GM18873 (cell line): Measurements from ENCODE around the gene PGLYRP1.
A peak's percentile ranks its signal among the peaks of the same experiment; 100 is the strongest.

Source experiments
- ATAC-seq: cut with Tn5 transposase; IDR thresholded peaks from one replicate; pipeline ENCODE4 v1.9.1; 2021; ENCODE audit warnings: mild to moderate bottlenecking, moderate library complexity, moderate number of reproducible peaks; ENCODE audit not compliant: unreplicated experiment, low FRiP score

PGLYRP1 gene

GRCh38 chr19:46006411-46006810, 16.4 kb downstream of the PGLYRP1 start:
- ATAC-seq = no peak

GRCh38 chr19:46002678-46003275, 20.1 kb downstream of the PGLYRP1 start:
- no peak for ATAC-seq

- ATAC-seq = no peak
Measured at GRCh38 chr19:46000491-46001246, 22.2 kb downstream of the PGLYRP1 start.

- ATAC-seq = no peak
Measured at GRCh38 chr19:45999653-46000121, 23.2 kb downstream of the PGLYRP1 start.

GRCh38 chr19:45998834-45999233, 24.0 kb downstream of the PGLYRP1 start:
- ATAC-seq = no peak

GRCh38 chr19:45996933-45997332, 25.9 kb downstream of the PGLYRP1 start:
- no peak for ATAC-seq

GRCh38 chr19:45995715-45996385, 27.0 kb downstream of the PGLYRP1 start:
- ATAC-seq = no peak

GRCh38 chr19:45994998-45995714, 27.7 kb downstream of the PGLYRP1 start, which contains the start of gene CCDC61:
Gene CCDC61, plus strand, starts transcription at chr19:45995467. Its CDS starts 7,552 bp downstream, at chr19:46003019.
- peak; percentile 97 for ATAC-seq

GRCh38 chr19:45994456-45994997, 28.3 kb downstream of the PGLYRP1 start:
- ATAC-seq = no peak

GRCh38 chr19:45990113-45990728, 32.6 kb downstream of the PGLYRP1 start:
- no peak for ATAC-seq

GRCh38 chr19:45985321-45985720, 37.5 kb downstream of the PGLYRP1 start:
- no peak for ATAC-seq

- ATAC-seq = no peak
Measured at GRCh38 chr19:45981350-45981749, 41.5 kb downstream of the PGLYRP1 start.

- ATAC-seq = no peak
Measured at GRCh38 chr19:45978156-45978555, 44.7 kb downstream of the PGLYRP1 start.

GRCh38 chr19:45976178-45976577, 46.7 kb downstream of the PGLYRP1 start:
- no peak for ATAC-seq

- no peak for ATAC-seq
Measured at GRCh38 chr19:45975306-45976070, 47.4 kb downstream of the PGLYRP1 start.

- no peak for ATAC-seq
Measured at GRCh38 chr19:45973553-45974338, 49.1 kb downstream of the PGLYRP1 start, which contains the start of gene NOVA2. Gene NOVA2, minus strand, starts transcription at chr19:45973865. Its CDS starts 514 bp downstream, at chr19:45973351.

- ATAC-seq = no peak
Measured at GRCh38 chr19:45972947-45973540, 49.8 kb downstream of the PGLYRP1 start.
